Neuronal stem cell (in vitro differentiated cells): ENCODE data around the gene LRPAP1.
"Not testable (repeated sequence)": the region's sequence is repeated elsewhere in the genome, so short reads cannot be mapped to it uniquely, and the experiment has no call there.

ENCODE experiments used
- DNase-seq: peaks from one replicate; pipeline ENCODE4 v3.0.0-alpha.2; 2013; ENCODE audit warnings: low spot score
- H2AFZ ChIP-seq: one replicate; pipeline ENCODE4 v1.6.1; 2013; ENCODE audit warnings: mild to moderate bottlenecking, low read length, inconsistent platforms
- H2AK5ac ChIP-seq: 2 replicates; pipeline ENCODE4 v1.6.1; 2013; ENCODE audit warnings: low read depth, mild to moderate bottlenecking, inconsistent platforms, low read length, moderate library complexity, mixed read lengths
- H2BK120ac ChIP-seq: 2 replicates; pipeline ENCODE4 v1.6.1; 2013; ENCODE audit warnings: low read depth, mild to moderate bottlenecking, inconsistent platforms, low read length, moderate library complexity, mixed read lengths
- H2BK12ac ChIP-seq: one replicate; pipeline ENCODE4 v1.6.1; 2013; ENCODE audit warnings: low read length, inconsistent platforms
- H2BK15ac ChIP-seq: 2 replicates; pipeline ENCODE4 v1.6.1; 2013; ENCODE audit warnings: mild to moderate bottlenecking, low read length, inconsistent platforms, mixed read lengths
- H2BK5ac ChIP-seq: one replicate; pipeline ENCODE4 v1.6.1; 2013; ENCODE audit warnings: inconsistent platforms, mild to moderate bottlenecking, low read length, moderate library complexity
- H3K14ac ChIP-seq: one replicate; pipeline ENCODE4 v1.6.1; 2013; ENCODE audit warnings: low read length, inconsistent platforms
- H3K18ac ChIP-seq: 2 replicates; pipeline ENCODE4 v1.6.1; 2013; ENCODE audit warnings: low read length, inconsistent platforms
- H3K23ac ChIP-seq: 2 replicates; pipeline ENCODE4 v1.6.1; 2013; ENCODE audit warnings: low read depth, mild to moderate bottlenecking, mixed read lengths, low read length, inconsistent platforms; ENCODE audit not compliant: poor library complexity
- H3K27ac ChIP-seq: replicated peaks from 3 replicates; pipeline ENCODE4 v1.5.1; 2013; ENCODE audit warnings: low read length, inconsistent platforms
- H3K27me3 ChIP-seq, 3 experiments: 2 replicates each; pipeline ENCODE4 v1.6.1; 2013; ENCODE audit warnings: low read length in 3 of 3, mild to moderate bottlenecking in 2 of 3, inconsistent platforms in 1 of 3, low read depth in 1 of 3, mixed read lengths in 1 of 3, moderate library complexity in 1 of 3; ENCODE audit not compliant: control insufficient read depth in 3 of 3, insufficient read depth in 3 of 3
- H3K36me3 ChIP-seq, 2 donors: replicated peaks in 1 of 2; 2 replicates each; pipeline ENCODE4 v1.6.1; 2013; ENCODE audit warnings: low read length in 2 of 2; ENCODE audit not compliant: control insufficient read depth in 2 of 2, insufficient read depth in 2 of 2
- H3K4ac ChIP-seq: 2 replicates; pipeline ENCODE4 v1.6.1; 2013; ENCODE audit warnings: inconsistent platforms, mild to moderate bottlenecking, low read length, moderate library complexity
- H3K4me1 ChIP-seq, 2 donors: 1 replicate in 1 of 2; 2 replicates in 1 of 2; pipeline ENCODE4 v1.6.1; 2013; ENCODE audit warnings: low read length in 2 of 2, low read depth in 1 of 2; ENCODE audit not compliant: control insufficient read depth in 2 of 2, insufficient read depth in 1 of 2
- H3K4me2 ChIP-seq: one replicate; pipeline ENCODE4 v1.6.1; 2013; ENCODE audit warnings: mild to moderate bottlenecking, low read length, inconsistent platforms; ENCODE audit not compliant: insufficient read depth, poor library complexity, severe bottlenecking
- H3K4me3 ChIP-seq, 2 donors: 2 replicates each; pipeline ENCODE4 v1.5.1; 2013; ENCODE audit warnings: low read length in 2 of 2, mild to moderate bottlenecking in 2 of 2, inconsistent platforms in 1 of 2, moderate library complexity in 1 of 2
- H3K79me1 ChIP-seq: one replicate; pipeline ENCODE4 v1.6.1; 2013; ENCODE audit warnings: low read depth, mild to moderate bottlenecking, inconsistent platforms, low read length, moderate library complexity
- H3K9ac ChIP-seq: one replicate; pipeline ENCODE4 v1.6.1; 2013; ENCODE audit warnings: mild to moderate bottlenecking, low read depth, low read length, inconsistent platforms; ENCODE audit not compliant: poor library complexity
- H3K9me3 ChIP-seq, 2 donors: replicated peaks in 1 of 2; 2 replicates each; pipeline versions ENCODE3 to v1.6.1; 2013; ENCODE audit warnings: low read length in 2 of 2, mild to moderate bottlenecking in 2 of 2, inconsistent platforms in 1 of 2, low read depth in 1 of 2, mixed read lengths in 1 of 2, moderate library complexity in 1 of 2; ENCODE audit not compliant: control insufficient read depth in 2 of 2, insufficient read depth in 1 of 2
- H4K8ac ChIP-seq: one replicate; pipeline ENCODE4 v1.6.1; 2013; ENCODE audit warnings: low read depth, mild to moderate bottlenecking, inconsistent platforms, low read length, moderate library complexity
- H4K91ac ChIP-seq: one replicate; pipeline ENCODE4 v1.6.1; 2013; ENCODE audit warnings: low read length, low read depth, mild to moderate bottlenecking, inconsistent platforms; ENCODE audit not compliant: poor library complexity
- WGBS, 2 donors: extraction: QIAGEN DNeasy Blood & Tissue Kit; methylation state at CpG; one replicate each; pipeline ENCODE4 v1.1.7; 2013; ENCODE audit warnings: missing lambda C conversion rate in 2 of 2, mixed read lengths in 1 of 2; ENCODE audit not compliant: insufficient read length in 2 of 2, insufficient replicate concordance in 1 of 2; ENCODE audit errors: extremely low coverage in 2 of 2; 5-methylcytosine and 5-hydroxymethylcytosine counted together

LRPAP1 gene

DNA sequence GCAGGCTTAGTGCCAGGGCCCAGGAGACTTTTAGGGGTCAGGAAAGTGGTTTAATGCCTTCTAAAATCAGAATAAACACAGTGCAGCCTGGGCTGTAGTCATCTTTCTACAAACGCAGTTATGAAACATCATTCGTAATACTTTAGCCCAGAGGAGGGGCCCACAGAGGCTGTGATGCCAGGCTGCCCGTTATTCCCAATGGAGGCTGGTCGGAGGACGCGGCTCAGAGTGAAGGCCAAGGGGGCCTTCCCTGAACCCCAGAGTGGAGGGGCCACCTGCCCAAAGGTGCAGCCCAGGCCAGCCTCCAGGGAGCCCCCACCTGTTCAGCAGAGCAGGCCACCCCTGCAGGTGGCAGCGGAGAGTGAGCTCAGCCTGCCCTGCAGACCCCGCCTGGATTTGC is 29.9 kb upstream of the LRPAP1 start:
- not testable (repeated sequence) for H3K27me3 ChIP-seq, H3K27ac ChIP-seq, H3K4me1 ChIP-seq, H2AK5ac ChIP-seq, H4K91ac ChIP-seq, H2AFZ ChIP-seq, DNase-seq, H2BK5ac ChIP-seq, H3K4me2 ChIP-seq, H2BK120ac ChIP-seq, H3K36me3 ChIP-seq, H4K8ac ChIP-seq, H3K23ac ChIP-seq, H3K79me1 ChIP-seq, H3K9me3 ChIP-seq, H2BK15ac ChIP-seq, H3K4me3 ChIP-seq, H3K4ac ChIP-seq, H3K9ac ChIP-seq, H2BK12ac ChIP-seq, H3K14ac ChIP-seq, H3K18ac ChIP-seq
- no CpG with 5 or more reads among the region's 8 CpGs for WGBS, 2 donors

GRCh38 chr4:3560465-3560864 is 28.2 kb upstream of the LRPAP1 start:
- not testable (repeated sequence) for H3K14ac ChIP-seq, H3K27ac ChIP-seq, DNase-seq, H3K79me1 ChIP-seq, H4K8ac ChIP-seq, H2BK120ac ChIP-seq, H4K91ac ChIP-seq, H3K4ac ChIP-seq, H3K23ac ChIP-seq, H3K4me1 ChIP-seq, H3K18ac ChIP-seq, H3K9ac ChIP-seq, H3K4me2 ChIP-seq, H3K36me3 ChIP-seq, H3K27me3 ChIP-seq, H3K4me3 ChIP-seq, H2BK12ac ChIP-seq, H2AK5ac ChIP-seq, H3K9me3 ChIP-seq, H2AFZ ChIP-seq, H2BK5ac ChIP-seq, H2BK15ac ChIP-seq
- WGBS, 2 donors: no CpG with 5 or more reads among the region's 1 CpG

GRCh38 chr4:3559381-3560290 is 27.4 kb upstream of the LRPAP1 start:
- not testable (repeated sequence) for H3K4me3 ChIP-seq, DNase-seq

GRCh38 chr4:3558514-3558836 is 26.3 kb upstream of the LRPAP1 start:
- H3K18ac ChIP-seq, H3K27ac ChIP-seq, H3K23ac ChIP-seq, H4K8ac ChIP-seq, H3K9ac ChIP-seq, H2AK5ac ChIP-seq, H3K4me1 ChIP-seq, H3K27me3 ChIP-seq, H3K79me1 ChIP-seq, H4K91ac ChIP-seq, H3K14ac ChIP-seq, H3K9me3 ChIP-seq, H2BK15ac ChIP-seq, H2BK5ac ChIP-seq, H3K4ac ChIP-seq, H3K4me3 ChIP-seq, DNase-seq, H2BK12ac ChIP-seq, H3K36me3 ChIP-seq, H2BK120ac ChIP-seq, H2AFZ ChIP-seq, H3K4me2 ChIP-seq: not testable (repeated sequence)
- WGBS, 2 donors: no CpG with 5 or more reads among the region's 7 CpGs

More at GRCh38 chr4:3559381-3560290, 27.4 kb upstream of the LRPAP1 start:
- H4K91ac ChIP-seq, H3K23ac ChIP-seq, H2BK5ac ChIP-seq, H3K14ac ChIP-seq, H3K18ac ChIP-seq, H3K4me1 ChIP-seq, H4K8ac ChIP-seq, H2AK5ac ChIP-seq, H2BK120ac ChIP-seq, H3K4me2 ChIP-seq, H2BK12ac ChIP-seq, H3K36me3 ChIP-seq, H3K27me3 ChIP-seq, H3K79me1 ChIP-seq, H3K4ac ChIP-seq, H2BK15ac ChIP-seq, H3K9me3 ChIP-seq, H3K9ac ChIP-seq, H2AFZ ChIP-seq, H3K27ac ChIP-seq: not testable (repeated sequence)
- WGBS, 2 donors: no CpG with 5 or more reads among the region's 13 CpGs
